Endothelial cell of umbilical vein (primary cell): Measurements from ENCODE around the gene ALDH3A2.

ENCODE experiments used
- EZH2 ChIP-seq: IDR thresholded peaks from 2 replicates; pipeline ENCODE4 v1.6.1; 2012; ENCODE audit warnings: borderline replicate concordance, low read depth, mild to moderate bottlenecking, moderate library complexity, low read length, inconsistent platforms; ENCODE audit not compliant: severe bottlenecking
- FOS ChIP-seq: IDR thresholded peaks from 2 replicates; pipeline ENCODE4 v1.6.1; 2011; ENCODE audit warnings: mild to moderate bottlenecking, low read length, moderate library complexity, borderline replicate concordance; ENCODE audit not compliant: insufficient read depth
- JUN ChIP-seq: IDR thresholded peaks from 2 replicates; pipeline ENCODE4 v1.6.1; 2011; ENCODE audit warnings: borderline replicate concordance, low read depth; ENCODE audit not compliant: insufficient read length, insufficient read depth
- MYC ChIP-seq: IDR thresholded peaks from one replicate; pipeline ENCODE4 v1.6.1; 2011; ENCODE audit warnings: mild to moderate bottlenecking, low read depth, low read length
- POLR2A ChIP-seq: IDR thresholded peaks from 2 replicates; pipeline ENCODE4 v1.6.1; 2012; ENCODE audit warnings: low read depth, mild to moderate bottlenecking, control low read depth, low read length
- POLR2AphosphoS5 ChIP-seq: IDR thresholded peaks from 2 replicates; pipeline ENCODE4 v1.6.1; 2012; ENCODE audit warnings: low read depth, mild to moderate bottlenecking, control low read depth, low read length, moderate library complexity; ENCODE audit not compliant: insufficient read depth
- TF ChIP-seq, protein P1 (sequence below): IDR thresholded peaks from 2 replicates; pipeline ENCODE4 v1.6.1; 2011; ENCODE audit not compliant: insufficient read depth, insufficient read length
- TF ChIP-seq, protein P2 (sequence below), 2 donors: IDR thresholded peaks; 1 replicate in 1 of 2; 2 replicates in 1 of 2; pipeline ENCODE4 v1.5.1; 2011; ENCODE audit warnings: low read length in 2 of 2, mild to moderate bottlenecking in 2 of 2, moderate library complexity in 2 of 2, control low read depth in 1 of 2, inconsistent platforms in 1 of 2, low read depth in 1 of 2; ENCODE audit not compliant: insufficient read depth in 1 of 2; ENCODE audit errors: extremely low read depth in 1 of 2

DNA sequence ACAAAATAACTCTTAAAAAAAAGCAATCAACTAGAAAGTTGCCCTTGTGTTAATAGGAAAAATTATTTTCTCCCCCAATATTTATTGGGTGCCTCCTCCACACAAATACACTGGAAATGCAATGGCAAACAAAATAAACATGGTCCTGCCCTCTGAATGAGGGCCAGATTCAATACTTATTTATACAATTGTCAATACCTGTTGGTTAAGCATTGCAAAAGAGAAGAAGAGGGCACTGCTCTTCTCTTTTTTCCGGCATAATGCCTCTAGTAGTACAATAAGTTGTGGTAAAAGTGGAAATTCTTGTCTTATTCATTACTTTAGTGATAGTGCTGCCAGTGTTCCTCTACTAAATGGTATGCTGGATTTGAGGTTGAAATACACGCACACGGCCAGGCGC, 22.5 kb upstream of the ALDH3A2 start:
- TF ChIP-seq, protein P1, sequence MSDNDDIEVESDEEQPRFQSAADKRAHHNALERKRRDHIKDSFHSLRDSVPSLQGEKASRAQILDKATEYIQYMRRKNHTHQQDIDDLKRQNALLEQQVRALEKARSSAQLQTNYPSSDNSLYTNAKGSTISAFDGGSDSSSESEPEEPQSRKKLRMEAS: no peak
- TF ChIP-seq, protein P2, sequence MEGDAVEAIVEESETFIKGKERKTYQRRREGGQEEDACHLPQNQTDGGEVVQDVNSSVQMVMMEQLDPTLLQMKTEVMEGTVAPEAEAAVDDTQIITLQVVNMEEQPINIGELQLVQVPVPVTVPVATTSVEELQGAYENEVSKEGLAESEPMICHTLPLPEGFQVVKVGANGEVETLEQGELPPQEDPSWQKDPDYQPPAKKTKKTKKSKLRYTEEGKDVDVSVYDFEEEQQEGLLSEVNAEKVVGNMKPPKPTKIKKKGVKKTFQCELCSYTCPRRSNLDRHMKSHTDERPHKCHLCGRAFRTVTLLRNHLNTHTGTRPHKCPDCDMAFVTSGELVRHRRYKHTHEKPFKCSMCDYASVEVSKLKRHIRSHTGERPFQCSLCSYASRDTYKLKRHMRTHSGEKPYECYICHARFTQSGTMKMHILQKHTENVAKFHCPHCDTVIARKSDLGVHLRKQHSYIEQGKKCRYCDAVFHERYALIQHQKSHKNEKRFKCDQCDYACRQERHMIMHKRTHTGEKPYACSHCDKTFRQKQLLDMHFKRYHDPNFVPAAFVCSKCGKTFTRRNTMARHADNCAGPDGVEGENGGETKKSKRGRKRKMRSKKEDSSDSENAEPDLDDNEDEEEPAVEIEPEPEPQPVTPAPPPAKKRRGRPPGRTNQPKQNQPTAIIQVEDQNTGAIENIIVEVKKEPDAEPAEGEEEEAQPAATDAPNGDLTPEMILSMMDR (IDR thresholded peaks at IDR 0.05; ENCODE audit: extremely low read depth in 1 of 2, insufficient read depth in 1 of 2, low read depth in 1 of 2, low read length in 2 of 2): no peak
- no peak for TF ChIP-seq POLR2A
- no peak for TF ChIP-seq POLR2AphosphoS5
- TF ChIP-seq EZH2: no peak
- TF ChIP-seq JUN: no peak
- no peak for TF ChIP-seq MYC
- TF ChIP-seq FOS: no peak
